Nephron progenitor cell (in vitro differentiated cells): ENCODE measurements around the gene KNDC1.

Experiments
- DNase-seq: peaks from one replicate; pipeline ENCODE4 v3.0.0; 2021
- H3K27ac Mint-ChIP-seq: 2 replicates; pipeline ENCODE4 v1.8.0; 2021; ENCODE audit warnings: mild to moderate bottlenecking, moderate library complexity, mixed read lengths
- H3K27me3 Mint-ChIP-seq: 2 replicates; pipeline ENCODE4 v1.8.0; 2021; ENCODE audit warnings: mild to moderate bottlenecking, low read depth, mixed read lengths; ENCODE audit not compliant: poor library complexity
- H3K36me3 Mint-ChIP-seq: 2 replicates; pipeline ENCODE4 v1.8.0; 2021; ENCODE audit warnings: low read depth, mixed read lengths
- H3K4me1 Mint-ChIP-seq: 2 replicates; pipeline ENCODE4 v1.8.0; 2021; ENCODE audit warnings: mixed read lengths
- H3K4me3 Mint-ChIP-seq: 2 replicates; pipeline ENCODE4 v1.8.0; 2021; ENCODE audit warnings: mild to moderate bottlenecking, moderate library complexity, mixed read lengths
- H3K9me3 Mint-ChIP-seq: 2 replicates; pipeline ENCODE4 v1.8.0; 2021; ENCODE audit warnings: mild to moderate bottlenecking, moderate library complexity, mixed read lengths
- CTCF ChIP-seq: fragments of 200-600 bp; sonication (generic); IDR thresholded peaks from 2 replicates; pipeline ENCODE4 v1.5.0; 2021; ENCODE audit warnings: antibody characterized with exemption

KNDC1 gene

GRCh38 chr10:133189726-133190125, 29.7 kb downstream of the KNDC1 start:
- Mint-ChIP-seq H3K36me3 (peaks cover 19% of the 10 kb centered on the region), H3K4me1 (peaks cover 22% of the 10 kb centered on the region), H3K4me3 (no peak overlapping the region), H3K27ac (no peak overlapping the region), H3K27me3 (peaks cover 15% of the 10 kb centered on the region), H3K9me3 (peaks cover 28% of the 10 kb centered on the region)
- TF ChIP-seq CTCF, result no peak
- DNase-seq, result no peak

DNA sequence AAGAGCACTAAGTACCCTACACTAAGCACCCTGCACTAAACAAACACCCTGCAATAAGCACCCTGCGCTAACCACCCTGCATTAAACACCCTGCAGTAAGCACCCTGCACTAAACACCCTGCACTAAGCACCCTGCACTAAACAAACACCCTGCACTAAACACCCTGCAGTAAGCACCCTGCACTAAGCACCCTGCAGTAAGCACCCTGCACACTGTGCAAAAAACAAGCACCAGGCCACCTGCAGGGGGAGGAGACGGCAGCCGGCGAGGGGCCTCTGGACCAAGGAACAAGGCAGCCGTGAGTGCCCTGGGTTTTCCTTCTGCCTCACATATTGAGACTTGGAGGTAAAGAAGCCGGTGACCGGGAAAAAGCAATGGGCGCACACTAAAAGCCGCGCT, 30.2 kb downstream of the KNDC1 start:
- peaks cover 15% of the 10 kb centered on the region for H3K27me3 Mint-ChIP-seq
- TF ChIP-seq CTCF, result no peak
- no peak overlapping the region for H3K27ac Mint-ChIP-seq
- H3K4me1 Mint-ChIP-seq, result peaks cover 17% of the 10 kb centered on the region
- H3K4me3 Mint-ChIP-seq, result no peak overlapping the region
- H3K36me3 Mint-ChIP-seq, result peaks cover 21% of the 10 kb centered on the region
- DNase-seq, result no peak
- peaks cover 30% of the 10 kb centered on the region for H3K9me3 Mint-ChIP-seq

DNA sequence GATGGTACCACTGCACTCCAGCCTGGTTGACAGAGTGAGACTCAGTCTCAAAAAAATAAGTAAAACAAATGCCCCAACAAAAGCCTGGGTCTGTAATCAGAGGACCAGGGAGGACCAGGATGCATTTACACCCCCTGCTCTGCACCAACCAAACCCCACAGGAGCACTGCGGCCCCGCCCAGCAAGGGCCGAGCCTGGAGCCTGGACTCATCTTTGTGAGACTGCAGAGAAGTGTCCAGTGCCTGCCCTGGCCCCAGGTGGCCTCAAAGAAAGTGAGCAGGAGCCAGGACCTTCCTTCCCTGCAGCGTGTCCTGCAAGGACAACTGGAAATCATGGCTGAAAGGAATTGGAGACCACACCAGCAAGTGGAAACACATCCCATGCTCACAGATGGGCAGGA, 31.6 kb downstream of the KNDC1 start:
- H3K27ac Mint-ChIP-seq, result no peak overlapping the region
- H3K9me3 Mint-ChIP-seq, result peaks cover 30% of the 10 kb centered on the region
- H3K4me1 Mint-ChIP-seq, result peaks cover 15% of the 10 kb centered on the region
- no peak for DNase-seq
- TF ChIP-seq CTCF, result no peak
- H3K4me3 Mint-ChIP-seq, result no peak overlapping the region
- peaks cover 21% of the 10 kb centered on the region for H3K36me3 Mint-ChIP-seq
- peaks cover 15% of the 10 kb centered on the region for H3K27me3 Mint-ChIP-seq

GRCh38 chr10:133194151-133194550, 34.1 kb downstream of the KNDC1 start:
- Mint-ChIP-seq H3K9me3 (peaks cover 30% of the 10 kb centered on the region), H3K27me3 (peaks cover 15% of the 10 kb centered on the region), H3K4me3 (no peak overlapping the region), H3K4me1 (peaks cover 6% of the 10 kb centered on the region), H3K36me3 (peaks cover 21% of the 10 kb centered on the region), H3K27ac (no peak overlapping the region)
- TF ChIP-seq CTCF, result no peak
- DNase-seq, result no peak

GRCh38 chr10:133195096-133195495, 35.1 kb downstream of the KNDC1 start:
- no peak overlapping the region for H3K27ac Mint-ChIP-seq
- peaks cover 6% of the 10 kb centered on the region for H3K4me1 Mint-ChIP-seq
- TF ChIP-seq CTCF, result no peak
- H3K4me3 Mint-ChIP-seq, result no peak overlapping the region
- H3K27me3 Mint-ChIP-seq, result peaks cover 18% of the 10 kb centered on the region
- no peak for DNase-seq
- H3K9me3 Mint-ChIP-seq, result peaks cover 30% of the 10 kb centered on the region
- H3K36me3 Mint-ChIP-seq, result peaks cover 21% of the 10 kb centered on the region

GRCh38 chr10:133195611-133196010, 35.6 kb downstream of the KNDC1 start:
- Mint-ChIP-seq H3K4me3 (no peak overlapping the region), H3K4me1 (peaks cover 6% of the 10 kb centered on the region), H3K27ac (no peak overlapping the region), H3K9me3 (peaks cover 30% of the 10 kb centered on the region), H3K36me3 (peaks cover 16% of the 10 kb centered on the region), H3K27me3 (peaks cover 18% of the 10 kb centered on the region)
- no peak for TF ChIP-seq CTCF
- no peak for DNase-seq
